ENCODE results near the gene TCF7L1.

DNA sequence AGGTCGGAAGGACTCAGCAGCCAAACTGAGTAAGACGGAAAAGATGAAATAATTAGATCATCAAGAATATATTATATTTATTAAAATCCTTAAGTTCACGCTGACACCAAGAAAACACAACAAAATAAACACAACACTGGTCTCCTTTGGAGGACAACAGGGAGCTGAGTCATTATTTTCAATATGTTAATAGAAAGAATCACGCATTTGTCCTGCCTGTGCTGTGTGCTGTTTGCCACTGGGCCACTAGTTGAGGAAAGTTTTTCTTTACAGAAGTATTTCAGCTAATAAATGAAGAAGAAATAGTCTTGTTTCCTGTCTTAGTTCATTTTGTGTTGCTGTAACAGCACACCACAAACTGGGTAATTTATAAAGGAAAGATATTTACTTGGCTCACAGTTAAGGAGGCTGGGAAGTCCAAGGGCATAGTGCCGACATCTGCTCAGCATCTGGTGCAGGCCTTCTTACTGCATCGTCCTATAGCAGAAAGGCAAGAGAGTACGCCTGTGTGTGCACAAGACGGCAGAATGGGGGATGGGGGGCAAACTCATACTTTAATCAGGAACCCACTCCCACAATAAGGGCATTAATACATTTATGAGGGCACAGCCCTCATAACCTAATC, 88.0 kb downstream of the TCF7L1 start:
- TF ChIP-seq POLR2A (IDR thresholded peaks at IDR 0.05; ENCODE audit: extremely low read depth, insufficient read length) (no peak), MAX (IDR thresholded peaks at IDR 0.05; ENCODE audit: low read depth, low read length) (no peak), MYC (IDR thresholded peaks at IDR 0.05; ENCODE audit: low read depth, low read length) (no peak)
- TF ChIP-seq, protein P1, sequence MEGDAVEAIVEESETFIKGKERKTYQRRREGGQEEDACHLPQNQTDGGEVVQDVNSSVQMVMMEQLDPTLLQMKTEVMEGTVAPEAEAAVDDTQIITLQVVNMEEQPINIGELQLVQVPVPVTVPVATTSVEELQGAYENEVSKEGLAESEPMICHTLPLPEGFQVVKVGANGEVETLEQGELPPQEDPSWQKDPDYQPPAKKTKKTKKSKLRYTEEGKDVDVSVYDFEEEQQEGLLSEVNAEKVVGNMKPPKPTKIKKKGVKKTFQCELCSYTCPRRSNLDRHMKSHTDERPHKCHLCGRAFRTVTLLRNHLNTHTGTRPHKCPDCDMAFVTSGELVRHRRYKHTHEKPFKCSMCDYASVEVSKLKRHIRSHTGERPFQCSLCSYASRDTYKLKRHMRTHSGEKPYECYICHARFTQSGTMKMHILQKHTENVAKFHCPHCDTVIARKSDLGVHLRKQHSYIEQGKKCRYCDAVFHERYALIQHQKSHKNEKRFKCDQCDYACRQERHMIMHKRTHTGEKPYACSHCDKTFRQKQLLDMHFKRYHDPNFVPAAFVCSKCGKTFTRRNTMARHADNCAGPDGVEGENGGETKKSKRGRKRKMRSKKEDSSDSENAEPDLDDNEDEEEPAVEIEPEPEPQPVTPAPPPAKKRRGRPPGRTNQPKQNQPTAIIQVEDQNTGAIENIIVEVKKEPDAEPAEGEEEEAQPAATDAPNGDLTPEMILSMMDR (IDR thresholded peaks at IDR 0.05; ENCODE audit: low read depth, low read length), result no peak

Measured in NB4 (cell line).